Measurements from ENCODE around the gene OXSR1. TPM values are rescaled to one million over a fixed set of nuclear protein-coding genes. Genes with fewer than 3 reads are reported as not detected.
"Not testable (repeated sequence)": the region's sequence is repeated elsewhere in the genome, so short reads cannot be mapped to it uniquely, and the experiment has no call there.

OXSR1 gene
- total RNA-seq, 1 donor: 36.0 TPM

GRCh38 chr3:38207254-38208003, 42.1 kb downstream of the OXSR1 start:
- Histone ChIP-seq H3K4me3 (ENCODE audit: low read length) (no peak overlapping the region), H3K27me3 (ENCODE audit: insufficient read depth, low read length) (no peaks in the 10 kb centered on the region), H3K9me3 (ENCODE audit: low read depth, low read length) (no peaks in the 10 kb centered on the region), H3K4me1 (ENCODE audit: insufficient read depth, low read length) (peaks cover 20% of the 10 kb centered on the region)

- Histone ChIP-seq H3K4me3 (ENCODE audit: low read length) (no peak overlapping the region), H3K4me1 (ENCODE audit: insufficient read depth, low read length) (peaks cover 19% of the 10 kb centered on the region), H3K27me3 (ENCODE audit: insufficient read depth, low read length) (no peaks in the 10 kb centered on the region)
Measured at GRCh38 chr3:38210141-38210757, 44.9 kb downstream of the OXSR1 start.

GRCh38 chr3:38212141-38212540, 46.8 kb downstream of the OXSR1 start:
- H3K4me3 ChIP-seq (ENCODE audit: low read length): no peak overlapping the region
- peaks cover 9% of the 10 kb centered on the region for H3K4me1 ChIP-seq (ENCODE audit: insufficient read depth, low read length)
- H3K9me3 ChIP-seq (ENCODE audit: low read depth, low read length): no peaks in the 10 kb centered on the region
- no peaks in the 10 kb centered on the region for H3K27me3 ChIP-seq (ENCODE audit: insufficient read depth, low read length)

More at GRCh38 chr3:38210141-38210757, 44.9 kb downstream of the OXSR1 start:
- H3K9me3 ChIP-seq (ENCODE audit: low read depth, low read length): no peaks in the 10 kb centered on the region

- Histone ChIP-seq H3K4me1 (ENCODE audit: insufficient read depth, low read length) (peaks cover 5% of the 10 kb centered on the region), H3K9me3 (ENCODE audit: low read depth, low read length) (no peaks in the 10 kb centered on the region), H3K4me3 (ENCODE audit: low read length) (no peak overlapping the region), H3K27me3 (ENCODE audit: insufficient read depth, low read length) (no peaks in the 10 kb centered on the region)
Measured at GRCh38 chr3:38214560-38214959, 49.2 kb downstream of the OXSR1 start.

- H3K4me3 ChIP-seq (ENCODE audit: low read length): no peak overlapping the region
- H3K27me3 ChIP-seq (ENCODE audit: insufficient read depth, low read length): no peaks in the 10 kb centered on the region
- no peaks in the 10 kb centered on the region for H3K4me1 ChIP-seq (ENCODE audit: insufficient read depth, low read length)
- no peaks in the 10 kb centered on the region for H3K9me3 ChIP-seq (ENCODE audit: low read depth, low read length)
Measured at GRCh38 chr3:38219609-38220197, 54.4 kb downstream of the OXSR1 start.

- Histone ChIP-seq H3K9me3 (ENCODE audit: low read depth, low read length) (no peaks in the 10 kb centered on the region), H3K4me1 (ENCODE audit: insufficient read depth, low read length) (no peaks in the 10 kb centered on the region), H3K27me3 (ENCODE audit: insufficient read depth, low read length) (no peaks in the 10 kb centered on the region), H3K4me3 (ENCODE audit: low read length) (no peak overlapping the region)
Measured at GRCh38 chr3:38221005-38221404, 55.7 kb downstream of the OXSR1 start.

GRCh38 chr3:38222032-38222634, 56.8 kb downstream of the OXSR1 start:
- Histone ChIP-seq H3K4me3 (ENCODE audit: low read length) (no peak overlapping the region), H3K27me3 (ENCODE audit: insufficient read depth, low read length) (no peaks in the 10 kb centered on the region), H3K9me3 (ENCODE audit: low read depth, low read length) (no peaks in the 10 kb centered on the region), H3K4me1 (ENCODE audit: insufficient read depth, low read length) (no peaks in the 10 kb centered on the region)

GRCh38 chr3:38224357-38224756, 59.0 kb downstream of the OXSR1 start:
- no peaks in the 10 kb centered on the region for H3K27me3 ChIP-seq (ENCODE audit: insufficient read depth, low read length)
- H3K9me3 ChIP-seq (ENCODE audit: low read depth, low read length): no peaks in the 10 kb centered on the region
- H3K4me1 ChIP-seq (ENCODE audit: insufficient read depth, low read length): peaks cover 16% of the 10 kb centered on the region
- H3K4me3 ChIP-seq (ENCODE audit: low read length): no peak overlapping the region

GRCh38 chr3:38226273-38226672, 60.9 kb downstream of the OXSR1 start:
- Histone ChIP-seq H3K4me1 (ENCODE audit: insufficient read depth, low read length) (peaks cover 16% of the 10 kb centered on the region), H3K4me3 (ENCODE audit: low read length) (no peak overlapping the region), H3K9me3 (ENCODE audit: low read depth, low read length) (no peaks in the 10 kb centered on the region), H3K27me3 (ENCODE audit: insufficient read depth, low read length) (no peaks in the 10 kb centered on the region)

- H3K4me3 ChIP-seq (ENCODE audit: low read length): no peak overlapping the region
- peaks cover 16% of the 10 kb centered on the region for H3K4me1 ChIP-seq (ENCODE audit: insufficient read depth, low read length)
- no peaks in the 10 kb centered on the region for H3K9me3 ChIP-seq (ENCODE audit: low read depth, low read length)
- no peaks in the 10 kb centered on the region for H3K27me3 ChIP-seq (ENCODE audit: insufficient read depth, low read length)
Measured at GRCh38 chr3:38227989-38228388, 62.7 kb downstream of the OXSR1 start.

GRCh38 chr3:38229036-38229435, 63.7 kb downstream of the OXSR1 start:
- H3K4me1 ChIP-seq (ENCODE audit: insufficient read depth, low read length): peaks cover 16% of the 10 kb centered on the region
- no peak overlapping the region for H3K4me3 ChIP-seq (ENCODE audit: low read length)
- no peaks in the 10 kb centered on the region for H3K27me3 ChIP-seq (ENCODE audit: insufficient read depth, low read length)
- H3K9me3 ChIP-seq (ENCODE audit: low read depth, low read length): no peaks in the 10 kb centered on the region

- Histone ChIP-seq H3K4me1 (ENCODE audit: insufficient read depth, low read length) (peaks cover 13% of the 10 kb centered on the region), H3K9me3 (ENCODE audit: low read depth, low read length) (peaks cover 8% of the 10 kb centered on the region), H3K27me3 (ENCODE audit: insufficient read depth, low read length) (no peaks in the 10 kb centered on the region), H3K4me3 (ENCODE audit: low read length) (no peak overlapping the region)
Measured at GRCh38 chr3:38232701-38233100, 67.4 kb downstream of the OXSR1 start.

GRCh38 chr3:38235466-38235865, 70.1 kb downstream of the OXSR1 start:
- H3K9me3 ChIP-seq (ENCODE audit: low read depth, low read length): peaks cover 21% of the 10 kb centered on the region
- H3K4me1 ChIP-seq (ENCODE audit: insufficient read depth, low read length): no peaks in the 10 kb centered on the region
- no peaks in the 10 kb centered on the region for H3K27me3 ChIP-seq (ENCODE audit: insufficient read depth, low read length)
- no peak overlapping the region for H3K4me3 ChIP-seq (ENCODE audit: low read length)

- no peaks in the 10 kb centered on the region for H3K4me1 ChIP-seq (ENCODE audit: insufficient read depth, low read length)
- H3K27me3 ChIP-seq (ENCODE audit: insufficient read depth, low read length): no peaks in the 10 kb centered on the region
- H3K4me3 ChIP-seq (ENCODE audit: low read length): no peak overlapping the region
- H3K9me3 ChIP-seq (ENCODE audit: low read depth, low read length): peaks cover 21% of the 10 kb centered on the region
Measured at GRCh38 chr3:38238416-38239008, 73.2 kb downstream of the OXSR1 start.

- H3K27me3 ChIP-seq (ENCODE audit: insufficient read depth, low read length); H3K4me3 ChIP-seq (ENCODE audit: low read length); H3K4me1 ChIP-seq (ENCODE audit: insufficient read depth, low read length): not testable (repeated sequence)
- peaks cover 12% of the 10 kb centered on the region for H3K9me3 ChIP-seq (ENCODE audit: low read depth, low read length)
Measured at GRCh38 chr3:38242812-38243211, 77.5 kb downstream of the OXSR1 start.
